ENCODE results near the gene PLD2.
"Not testable (repeated sequence)": the region's sequence is repeated elsewhere in the genome, so short reads cannot be mapped to it uniquely, and the experiment has no call there.

PLD2 gene

GRCh38 chr17:4836221-4836620 is 29.3 kb downstream of the PLD2 start:
- no peak for DNase-seq (ENCODE audit: low read depth)

GRCh38 chr17:4837471-4838308 is 30.7 kb downstream of the PLD2 start:
- DNase-seq (ENCODE audit: low read depth): no peak

GRCh38 chr17:4838309-4838785 is 31.4 kb downstream of the PLD2 start:
- DNase-seq (ENCODE audit: low read depth): no peak

GRCh38 chr17:4839221-4839620 is 32.3 kb downstream of the PLD2 start:
- DNase-seq (ENCODE audit: low read depth): no peak

- no peak for DNase-seq (ENCODE audit: low read depth)
These were observed 33.3 kb downstream of the PLD2 start for GRCh38 chr17:4839965-4840892.

- no peak for DNase-seq (ENCODE audit: low read depth)
These were observed 33.9 kb downstream of the PLD2 start for GRCh38 chr17:4840893-4841242.

GRCh38 chr17:4842376-4842775 is 35.4 kb downstream of the PLD2 start:
- no peak for DNase-seq (ENCODE audit: low read depth)

- DNase-seq (ENCODE audit: low read depth): no peak
These were observed 36.5 kb downstream of the PLD2 start for GRCh38 chr17:4843321-4844000.

GRCh38 chr17:4845118-4845517 is 38.2 kb downstream of the PLD2 start:
- no peak for DNase-seq (ENCODE audit: low read depth)

- DNase-seq (ENCODE audit: low read depth): no peak
These were observed 39.9 kb downstream of the PLD2 start for GRCh38 chr17:4846635-4847390.

- DNase-seq (ENCODE audit: low read depth): no peak
These were observed 42.1 kb downstream of the PLD2 start for GRCh38 chr17:4849011-4849536.

GRCh38 chr17:4850246-4850645 is 43.3 kb downstream of the PLD2 start:
- no peak for DNase-seq (ENCODE audit: low read depth)

GRCh38 chr17:4851084-4851483 is 44.1 kb downstream of the PLD2 start:
- DNase-seq (ENCODE audit: low read depth): no peak

- DNase-seq (ENCODE audit: low read depth): no peak
These were observed 45.7 kb downstream of the PLD2 start for GRCh38 chr17:4852567-4853207.

GRCh38 chr17:4853208-4853671 is 46.3 kb downstream of the PLD2 start:
- no peak for DNase-seq (ENCODE audit: low read depth)

GRCh38 chr17:4854111-4854681 is 47.2 kb downstream of the PLD2 start:
- DNase-seq (ENCODE audit: low read depth): no peak

- DNase-seq (ENCODE audit: low read depth): no peak
These were observed 49.5 kb downstream of the PLD2 start for GRCh38 chr17:4856271-4856936.

- no peak for DNase-seq (ENCODE audit: low read depth)
These were observed 50.0 kb downstream of the PLD2 start for GRCh38 chr17:4856937-4857314.

- DNase-seq (ENCODE audit: low read depth): not testable (repeated sequence)
These were observed 50.4 kb downstream of the PLD2 start for GRCh38 chr17:4857347-4857746.

All from activated gamma-delta T cell treated with anti-CD3 and anti-CD28 coated beads, Interleukin-2, amount 50 U/mL, for 16 hours (primary cell).